Activated T-helper 1 cell treated with anti-CD3 and anti-CD28 coated beads, Interleukin-2, amount 50 U/mL, for 16 hours (primary cell): Measurements from ENCODE around the gene MVD.

Experiments
- DNase-seq, 2 donors: peaks; one replicate each; pipeline ENCODE4 v3.0.0-alpha.2; 2020; ENCODE audit warnings: low read depth in 1 of 2, low spot score in 1 of 2

Gene MVD

DNA sequence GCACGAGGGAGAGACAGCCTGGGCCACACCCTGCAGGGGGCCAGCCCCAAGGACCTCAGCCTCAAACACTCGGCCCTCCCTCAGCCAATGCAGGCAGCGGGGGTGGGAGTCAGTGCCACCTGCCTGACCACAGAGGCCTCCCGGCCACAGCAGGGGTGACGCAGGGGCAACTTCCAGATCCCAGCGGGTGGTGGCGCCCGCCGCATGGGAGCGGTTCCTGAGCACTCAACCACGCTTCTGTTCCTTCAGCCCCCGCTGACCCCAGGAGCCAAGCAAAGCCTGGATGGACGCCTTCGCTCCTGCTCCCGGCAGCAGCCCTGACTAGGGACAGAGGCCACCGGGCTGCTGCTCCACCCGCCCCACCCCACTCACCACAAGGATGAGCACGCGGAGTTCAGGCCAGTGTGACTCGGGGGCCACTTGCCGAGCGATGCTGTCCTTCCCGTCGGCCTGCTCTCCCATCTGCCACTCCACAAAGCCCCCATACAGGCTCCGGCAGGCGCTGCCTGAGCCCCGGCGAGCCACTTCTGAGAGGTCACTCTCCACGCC is 7.1 kb downstream of the MVD start:
- no peak for DNase-seq

DNA sequence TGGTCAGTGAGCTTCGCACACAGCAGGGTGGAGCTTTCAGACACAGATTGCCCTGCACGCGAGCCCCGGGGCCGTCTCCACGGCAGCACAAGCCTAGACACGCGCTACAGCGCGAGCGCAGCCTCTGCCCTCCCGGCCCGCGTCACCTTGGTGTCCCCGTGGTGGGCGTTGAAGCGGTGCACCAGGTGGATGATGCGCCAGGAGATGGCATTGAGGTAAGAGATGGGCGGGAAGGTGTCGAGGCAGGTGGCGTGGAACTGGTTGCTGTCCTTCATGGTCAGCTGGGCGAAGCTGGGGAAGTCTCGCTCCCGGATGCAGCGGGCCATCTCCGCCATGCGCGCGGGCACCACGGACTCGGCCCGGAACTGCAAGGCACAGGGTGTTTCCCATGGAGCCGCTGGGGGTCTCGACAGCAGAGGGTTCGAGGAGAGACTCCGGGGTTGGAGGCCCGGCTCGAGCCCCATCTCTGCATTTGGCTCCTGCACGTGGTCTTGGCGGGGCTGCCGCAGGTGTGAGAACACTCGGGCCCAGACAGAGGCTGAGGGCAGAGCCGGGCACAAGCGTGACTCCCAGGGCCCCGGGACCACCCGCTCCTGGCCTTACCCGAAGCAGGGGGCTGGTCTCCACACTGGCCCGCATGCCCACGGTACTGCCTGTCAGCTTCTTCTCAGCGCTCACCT is 7.7 kb downstream of the MVD start:
- DNase-seq, result no peak

DNA sequence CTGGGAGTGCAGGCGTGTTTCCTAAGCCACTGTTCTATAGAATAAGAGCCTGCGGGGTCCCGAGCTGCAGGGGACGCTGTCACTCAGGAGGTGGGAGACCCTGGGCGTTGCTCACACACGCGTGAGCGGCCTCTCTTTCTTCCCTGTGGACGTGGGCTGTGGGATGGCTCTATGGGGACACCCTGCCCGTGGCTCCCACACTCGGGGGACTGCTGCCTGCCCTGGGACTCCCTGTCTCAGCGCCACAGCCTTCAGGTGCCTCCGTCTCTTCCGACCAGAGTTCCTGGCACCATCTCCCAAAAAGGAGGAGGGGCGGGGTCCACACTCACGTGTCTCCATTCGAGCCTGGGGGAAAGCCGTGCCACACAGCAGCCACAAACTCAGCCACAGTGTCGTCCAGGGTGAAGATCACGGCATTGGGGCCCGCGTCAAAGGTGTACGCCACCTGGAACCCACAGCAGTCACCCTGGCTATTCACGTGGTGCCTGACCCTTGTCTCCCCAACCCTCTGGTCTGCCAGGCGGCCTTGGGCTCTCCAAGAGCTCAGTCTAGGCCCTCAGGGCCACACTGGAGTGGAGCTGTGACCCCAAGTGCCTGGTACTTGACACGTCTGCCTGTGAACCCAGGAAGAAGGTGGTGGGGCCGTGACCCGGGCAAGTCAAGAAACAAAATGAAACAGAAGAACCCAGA is 8.4 kb downstream of the MVD start:
- DNase-seq, result no peak

DNA sequence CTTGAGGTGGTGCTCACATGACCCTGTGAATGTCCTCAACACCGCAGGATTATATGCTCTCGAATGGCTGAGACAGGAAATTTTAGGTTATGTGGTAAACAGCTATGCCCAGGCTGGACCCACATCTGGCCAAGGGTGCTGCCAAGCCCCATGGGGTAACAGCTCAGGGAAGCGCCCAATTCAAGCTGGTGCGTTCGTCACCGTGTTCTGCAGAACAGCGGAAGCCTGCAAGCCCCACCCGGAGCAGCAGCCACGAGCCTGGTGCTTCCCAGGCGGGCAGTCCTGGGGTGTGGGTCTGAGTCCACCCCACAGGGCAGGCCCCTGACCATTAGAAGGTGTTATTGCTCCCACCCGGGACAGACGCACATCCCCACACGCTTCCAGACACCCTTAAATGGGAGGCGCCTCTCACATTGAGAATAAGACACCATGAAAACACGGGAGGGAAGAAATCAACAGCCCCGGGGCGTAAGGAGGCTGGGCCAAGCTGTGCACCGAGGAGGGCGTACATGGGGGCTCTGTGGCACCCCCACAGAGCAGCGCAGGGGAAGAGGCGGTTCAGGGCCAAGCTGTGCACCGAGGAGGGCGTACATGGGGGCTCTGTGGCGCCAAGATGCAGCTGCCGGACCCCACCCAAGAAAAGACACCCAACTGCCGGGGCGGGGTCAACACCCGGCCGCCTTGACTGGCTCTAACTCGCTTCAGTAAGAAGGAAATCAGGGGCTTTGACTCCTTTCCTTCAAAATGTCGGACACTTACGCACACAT is 9.1 kb downstream of the MVD start:
- DNase-seq, result no peak

DNA sequence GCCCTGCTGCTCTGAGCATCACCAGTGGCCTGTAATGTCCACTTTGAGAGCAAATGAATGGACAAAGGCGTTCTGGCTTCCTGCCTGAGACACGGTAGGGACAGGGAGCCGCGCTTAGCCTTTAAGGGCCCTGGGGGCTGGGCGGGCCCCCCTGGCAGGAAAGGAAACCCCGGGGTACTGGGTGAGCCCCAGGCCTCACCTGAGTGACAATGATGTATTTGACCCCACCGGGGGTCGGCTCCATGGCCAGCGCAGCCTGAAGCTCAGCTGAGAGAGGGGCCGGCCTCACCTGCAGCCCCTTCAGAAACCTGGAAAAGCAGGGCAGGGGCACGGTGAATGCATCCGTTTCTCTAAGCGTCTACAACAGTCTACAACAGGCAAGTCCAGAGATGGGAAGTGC is 9.8 kb downstream of the MVD start:
- no peak for DNase-seq

DNA sequence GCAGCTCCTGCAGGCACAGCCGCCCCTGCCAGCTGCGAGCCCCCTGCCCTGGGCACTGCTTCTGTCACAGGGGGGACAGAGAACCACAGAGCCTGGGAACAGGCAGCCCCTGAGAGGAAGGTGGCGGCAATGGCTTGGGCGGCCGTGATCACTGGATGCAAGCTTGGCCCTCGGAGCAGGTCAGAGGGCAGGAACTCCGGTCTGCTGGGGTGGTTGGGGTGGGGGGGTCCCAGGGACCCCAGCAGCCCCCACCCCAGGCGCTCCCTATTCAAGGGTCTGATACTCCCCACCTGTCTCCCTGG is 10.2 kb downstream of the MVD start:
- no peak for DNase-seq

DNA sequence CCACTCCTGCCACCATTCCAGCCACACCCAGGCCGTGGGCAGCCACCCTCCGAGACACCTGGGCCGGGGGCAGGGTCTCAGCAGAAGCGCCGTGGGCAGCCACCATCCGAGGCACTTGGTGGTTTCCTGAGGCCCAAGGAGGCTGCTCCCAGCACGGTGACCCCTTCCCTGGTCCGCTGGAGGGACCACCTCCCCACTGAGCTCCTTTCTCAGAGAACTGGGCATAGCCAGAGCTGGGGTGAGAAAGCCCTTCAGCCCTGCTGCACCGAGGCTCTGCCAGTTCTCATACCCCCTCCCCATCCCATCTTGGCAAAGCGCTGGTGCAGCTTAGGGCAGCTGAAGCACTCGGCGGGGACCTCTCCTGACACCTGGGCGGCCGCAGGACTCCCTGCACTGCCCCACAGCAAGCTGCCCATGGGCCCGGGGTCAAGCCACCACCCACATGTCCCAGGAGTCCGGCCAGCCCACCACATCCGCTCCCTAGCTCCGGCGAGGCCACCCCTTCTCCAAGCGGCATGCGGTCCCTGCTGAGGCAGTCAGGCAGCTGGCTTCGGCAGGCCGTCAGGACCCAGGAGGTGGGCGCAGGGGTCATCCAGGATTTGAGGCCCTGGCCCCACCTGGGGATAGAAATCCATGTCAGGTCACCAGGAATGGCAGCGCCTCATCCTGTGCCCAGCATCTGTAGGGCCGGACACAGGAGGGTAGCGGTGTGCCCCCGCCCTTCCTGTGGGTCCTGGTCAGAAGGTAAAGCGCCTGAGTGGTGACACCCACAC is 10.7 kb downstream of the MVD start:
- no peak for DNase-seq

DNA sequence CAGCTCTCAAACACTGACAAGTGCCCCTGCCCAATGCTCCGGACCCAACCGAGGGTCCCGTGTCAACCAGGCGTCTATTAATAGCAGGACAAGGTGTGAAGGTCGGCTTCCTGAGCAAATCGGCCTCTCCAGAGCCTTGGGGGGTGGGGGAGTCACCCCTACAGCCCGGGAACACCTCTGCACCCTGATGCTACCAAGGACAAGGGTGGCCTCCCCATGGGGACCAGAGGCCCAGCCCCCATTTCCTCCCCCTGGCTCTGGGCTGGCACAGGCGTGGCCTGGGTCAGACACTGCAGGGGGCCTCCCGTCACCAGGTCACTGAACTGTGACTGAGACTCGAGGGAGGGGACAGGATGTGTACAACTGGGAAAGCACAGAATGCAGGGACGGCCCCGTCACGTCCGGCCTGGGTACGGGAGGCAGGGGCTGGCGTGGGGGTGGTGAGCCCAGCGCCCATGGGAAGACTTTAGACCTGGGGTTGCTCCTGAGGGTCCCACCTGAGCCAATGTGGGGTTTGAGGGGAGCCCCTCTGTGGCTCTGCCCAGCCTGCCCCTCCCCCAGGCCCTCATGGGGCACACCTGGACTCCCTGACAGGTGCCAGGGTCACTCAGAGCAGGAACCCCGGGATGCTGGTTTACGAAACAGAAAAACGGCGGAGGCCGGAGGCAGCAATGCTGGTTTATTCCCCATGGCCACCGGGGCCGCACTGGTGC is 11.5 kb downstream of the MVD start:
- peak; percentile 20 to 53 for DNase-seq

DNA sequence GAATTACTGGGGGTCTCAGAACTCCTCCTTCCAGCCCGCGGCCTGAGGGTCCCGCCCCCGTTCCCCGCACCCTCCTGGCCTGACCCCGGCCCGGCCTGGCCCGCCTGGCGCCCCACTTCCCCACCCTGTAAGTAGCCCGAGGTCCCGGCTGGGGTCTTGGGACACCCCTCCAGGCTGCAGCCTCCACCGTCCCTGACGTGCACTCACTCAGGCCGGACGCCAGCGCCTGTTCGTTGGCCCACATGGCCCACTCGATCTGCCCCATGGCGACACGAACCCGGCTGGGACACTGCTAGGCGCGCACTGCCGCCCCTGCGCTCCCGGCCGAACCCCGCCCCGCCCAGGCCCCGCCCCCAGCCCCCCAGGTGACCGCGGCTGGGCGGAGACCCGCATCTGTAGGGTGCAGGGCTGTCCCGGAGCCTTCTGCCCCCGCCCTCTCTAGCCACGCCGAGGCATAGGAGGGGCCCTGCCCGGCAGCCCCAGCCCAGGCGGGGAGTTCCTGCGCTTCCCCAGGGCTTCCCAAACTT is 12.1 kb downstream of the MVD start, which contains the start of gene CYBA:
CYBA (minus strand) TSS at position 305 of the 527 bp plus-strand sequence; CDS start at position 265, 40 bp downstream.
- DNase-seq, result peak; percentile 60 to 61

DNA sequence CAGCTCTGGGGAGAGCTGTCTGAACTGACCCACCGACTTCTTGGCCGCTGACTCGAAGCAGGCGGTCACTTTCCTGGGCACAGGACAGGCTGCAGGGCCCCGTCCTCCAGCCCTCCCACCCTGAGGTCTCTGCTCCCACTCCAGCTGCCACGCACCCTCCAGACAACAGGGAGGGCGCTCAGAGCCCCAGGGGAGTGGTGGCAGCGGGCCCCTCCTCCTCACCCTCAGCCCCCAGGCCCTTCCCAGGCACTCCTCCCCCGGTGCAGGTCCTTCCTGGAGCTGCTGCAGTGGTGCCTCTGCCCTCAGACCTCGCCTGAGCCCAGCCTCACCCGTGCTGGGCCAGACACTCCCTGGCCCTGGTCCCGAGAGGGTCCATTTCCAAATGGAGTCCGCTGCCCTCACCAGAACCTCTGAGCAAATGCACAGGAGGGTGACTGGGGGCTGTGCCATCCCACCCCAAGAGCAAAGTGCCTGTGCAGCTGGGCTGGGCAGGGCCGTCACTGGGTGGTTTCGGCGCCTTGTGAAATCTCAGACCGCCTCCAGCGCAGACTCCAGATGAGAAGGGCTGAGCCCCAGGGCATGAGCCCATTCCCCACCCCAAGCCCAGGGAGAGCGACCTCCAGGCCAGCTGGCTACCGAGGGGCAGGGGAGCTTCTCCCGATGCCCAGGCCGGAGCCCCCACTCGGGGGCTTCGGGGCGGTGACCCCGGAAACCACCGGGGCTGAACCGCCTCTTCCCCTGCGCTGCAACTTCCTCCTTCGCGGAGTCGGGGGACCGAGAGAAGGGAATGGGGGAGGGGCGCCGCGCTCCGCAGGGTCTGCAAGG is 12.8 kb downstream of the MVD start:
- DNase-seq, result no peak

DNA sequence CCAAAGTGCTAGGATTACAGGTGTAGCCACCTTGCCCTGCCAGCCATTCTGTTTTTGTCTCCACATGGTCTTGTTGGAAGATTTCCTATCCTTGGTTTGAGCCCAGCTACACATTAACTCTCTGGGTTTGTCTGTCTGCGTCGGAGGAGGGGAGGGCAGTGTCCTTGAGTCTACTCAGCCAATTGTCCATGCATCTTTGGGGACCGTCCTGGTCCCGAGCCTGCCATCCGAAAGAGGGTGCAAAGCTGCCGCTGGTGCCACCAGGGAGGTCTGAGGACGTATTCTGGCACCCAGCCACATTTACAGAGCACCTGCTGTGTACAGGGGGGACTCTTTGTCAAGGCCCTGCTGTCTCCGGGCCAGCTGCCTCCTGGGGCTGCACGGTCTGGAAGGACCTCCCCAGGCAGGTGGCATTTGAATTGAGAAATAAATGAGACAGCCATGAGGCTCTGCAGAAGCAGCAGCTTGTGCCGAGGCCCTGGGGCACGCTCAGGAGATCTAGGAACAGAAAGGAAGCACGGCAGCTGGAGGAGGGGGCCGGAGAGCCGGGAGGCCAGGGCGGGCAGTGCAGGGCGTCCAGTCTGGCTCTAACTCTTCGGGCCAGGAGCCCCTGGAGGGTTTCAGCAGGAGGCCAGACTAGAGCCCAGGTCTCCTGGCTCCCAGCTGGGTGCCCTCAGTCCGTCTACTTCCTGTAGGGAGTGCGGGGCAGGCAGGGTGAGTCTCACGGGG is 13.5 kb downstream of the MVD start:
- DNase-seq, result no peak

DNA sequence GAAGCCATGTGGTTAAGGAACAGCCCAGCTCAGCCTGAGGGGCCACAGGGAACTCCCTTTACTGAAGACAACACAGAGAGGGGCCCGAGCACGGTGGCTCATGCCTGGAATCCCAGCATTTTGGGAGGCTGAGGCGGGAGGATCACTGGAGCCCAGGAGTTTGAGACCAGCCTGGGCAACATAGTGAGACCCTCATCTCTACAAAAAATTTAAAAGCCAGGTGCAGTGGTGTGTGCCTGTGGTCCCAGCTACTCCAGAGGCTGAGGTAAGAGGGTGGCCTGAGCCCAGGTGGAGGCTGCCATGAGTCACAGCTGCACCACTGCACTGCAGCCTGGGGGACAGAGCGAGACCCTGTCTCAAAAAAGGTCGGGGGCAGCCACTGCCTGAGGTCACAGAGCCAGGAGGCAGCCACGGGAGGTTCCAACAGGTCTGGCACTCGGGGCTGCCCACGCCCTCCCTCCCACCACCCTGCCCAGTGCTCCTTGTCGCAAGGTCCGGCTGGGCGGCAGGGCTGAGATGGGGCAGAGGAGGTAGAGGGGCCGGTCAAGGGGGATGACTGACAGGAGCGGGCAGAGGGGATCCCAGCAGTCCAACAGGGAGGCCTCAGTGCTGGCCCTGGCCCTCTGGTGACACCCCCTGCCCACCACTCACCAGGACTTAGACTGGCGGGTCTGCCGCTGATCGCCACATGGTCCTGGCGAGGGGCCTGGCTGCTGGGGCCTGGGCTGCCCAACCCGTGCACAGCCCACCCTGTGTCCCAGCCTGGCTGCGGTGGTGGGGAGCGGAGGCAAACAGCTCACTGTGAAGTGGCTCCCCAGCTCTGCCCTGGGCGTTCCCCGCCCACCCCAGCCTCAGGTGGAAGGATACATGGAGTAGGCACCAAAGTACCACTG is 15.5 kb downstream of the MVD start:
- no peak for DNase-seq

DNA sequence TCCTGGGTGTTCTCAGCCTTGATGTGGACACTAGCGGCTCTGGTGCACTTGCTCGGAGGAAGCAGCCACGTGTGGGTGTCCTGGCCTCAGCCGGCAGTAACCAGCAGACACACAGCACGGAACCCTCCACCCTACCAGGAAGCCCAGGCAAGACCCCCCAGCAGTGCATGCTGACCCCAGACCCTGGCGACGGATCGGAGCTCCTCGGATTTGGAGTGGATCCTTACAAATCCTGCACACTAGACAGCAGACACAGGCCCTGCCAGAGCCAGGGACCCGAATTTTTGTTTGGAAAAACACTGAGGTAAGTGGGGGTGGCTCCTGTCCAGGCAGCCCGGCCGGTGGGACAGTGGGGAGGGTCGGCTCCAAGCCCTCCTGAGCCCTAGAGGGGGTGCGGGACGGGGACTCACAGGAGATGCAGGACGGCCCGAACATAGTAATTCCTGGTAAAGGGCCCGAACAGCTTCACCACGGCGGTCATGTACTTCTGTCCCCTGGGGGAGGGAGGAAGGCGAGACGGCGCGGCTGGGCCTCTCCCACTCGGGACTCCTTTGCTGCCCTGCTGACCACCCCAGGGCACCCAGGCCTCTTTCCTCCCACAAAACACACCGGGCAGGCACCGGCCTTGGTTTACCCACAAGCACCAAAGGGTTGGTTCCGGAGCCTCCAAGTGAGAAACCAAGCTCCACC is 16.4 kb downstream of the MVD start:
- no peak for DNase-seq

DNA sequence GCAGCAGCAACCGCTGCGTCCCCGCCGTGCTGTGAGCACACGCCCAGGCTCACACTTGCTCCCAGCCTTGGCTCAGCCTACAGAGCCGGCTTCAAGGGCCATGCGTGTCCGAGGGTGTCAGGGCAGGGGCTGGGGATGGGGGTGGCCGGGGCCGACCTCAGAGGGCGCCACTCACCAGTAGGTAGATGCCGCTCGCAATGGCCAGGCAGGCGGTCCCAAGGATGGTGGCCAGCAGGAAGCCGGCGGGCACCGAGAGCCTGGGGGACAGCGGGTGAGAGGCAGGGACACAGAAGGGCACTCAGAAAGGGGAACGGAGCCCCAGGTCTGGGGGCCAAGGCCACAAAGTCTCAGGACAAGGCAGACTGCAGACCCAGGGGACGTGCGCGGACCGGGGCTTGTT is 16.9 kb downstream of the MVD start:
- DNase-seq, result no peak

DNA sequence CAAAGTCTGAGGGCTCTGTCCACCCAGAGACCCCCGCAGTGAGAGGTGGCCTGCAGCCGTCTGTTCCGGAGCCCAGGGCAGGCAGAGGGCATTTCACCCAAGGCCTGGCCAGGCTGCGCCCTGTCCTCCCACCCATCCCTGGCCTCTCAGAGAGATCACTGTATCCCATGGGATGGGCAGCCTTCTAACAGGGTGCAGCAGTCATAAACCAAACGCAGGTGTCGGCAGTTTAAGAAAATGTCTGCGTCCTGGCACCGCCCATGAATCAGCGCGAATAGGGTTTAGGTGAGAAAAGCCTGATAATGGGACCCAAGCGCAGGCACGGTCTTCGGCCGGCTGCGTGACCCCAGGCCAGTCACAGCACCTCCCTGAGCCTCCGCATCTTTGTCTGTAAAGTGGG is 17.4 kb downstream of the MVD start:
- DNase-seq, result no peak

DNA sequence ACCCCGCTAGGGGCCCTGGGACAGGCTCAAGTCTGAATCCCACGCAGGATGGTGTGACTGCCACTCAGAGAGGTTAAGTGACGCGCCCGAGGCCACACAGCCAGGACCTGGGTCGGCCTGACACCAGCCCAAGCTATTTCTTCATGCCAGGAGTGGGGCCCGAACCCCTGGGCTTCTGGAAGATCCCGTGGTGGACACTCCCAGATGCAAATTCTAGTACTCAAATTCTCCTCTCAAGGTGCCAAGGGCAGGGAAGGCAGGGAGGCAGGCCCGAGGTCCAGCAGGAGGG is 19.3 kb downstream of the MVD start:
- DNase-seq, result no peak

DNA sequence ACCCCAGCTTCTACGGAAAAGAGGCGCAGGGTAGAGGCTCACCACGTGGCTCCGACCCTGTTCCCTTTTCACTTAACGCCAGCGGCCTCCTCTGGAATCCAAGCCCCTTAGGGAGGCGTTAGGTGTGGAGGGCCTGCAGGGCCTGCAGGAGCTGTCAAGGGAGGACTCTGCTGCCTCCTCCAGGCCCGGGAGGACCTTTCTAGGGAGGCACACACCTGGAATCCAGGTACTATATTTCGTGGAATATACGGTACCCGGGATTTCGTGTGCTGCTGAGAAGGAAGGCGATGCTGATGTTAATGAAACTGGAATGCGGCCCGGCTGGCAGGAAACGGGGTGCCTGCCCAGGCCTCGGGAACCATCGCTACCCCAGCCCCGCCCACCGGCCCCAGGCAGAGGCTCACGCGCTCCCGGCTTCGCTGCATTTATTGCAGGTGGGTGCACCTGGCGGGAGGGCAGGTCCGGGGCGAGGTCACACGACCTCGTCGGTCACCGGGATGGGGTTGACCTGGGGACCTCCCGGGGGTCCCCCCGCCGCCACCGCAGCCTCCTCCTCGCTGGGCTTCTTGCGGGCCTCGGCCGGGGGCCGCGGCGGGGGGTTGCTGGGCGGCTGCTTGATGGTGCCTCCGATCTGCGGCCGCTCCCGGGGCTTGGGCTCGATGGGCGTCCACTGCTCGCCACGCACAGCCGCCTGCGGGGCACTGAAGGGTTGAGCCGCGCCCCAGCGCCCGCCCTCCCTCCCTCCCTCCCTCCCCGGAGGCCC is 19.8 kb downstream of the MVD start:
- DNase-seq, result no peak
